HepG2 (cell line): Measurements from ENCODE around the gene S100A16. TPM values are rescaled to one million over a fixed set of nuclear protein-coding genes. Genes with fewer than 3 reads are reported as not detected.

Experiments used
- ADNP ChIP-seq: sonication (generic); formaldehyde crosslinking; IDR thresholded peaks from 2 replicates; pipeline ENCODE4 v1.4.0; 2020; ENCODE audit warnings: missing genetic modification reagents
- DR1 ChIP-seq: sonication (generic); formaldehyde crosslinking; IDR thresholded peaks from 2 replicates; pipeline ENCODE4 v1.8.0; 2021; ENCODE audit warnings: mild to moderate bottlenecking, missing genetic modification reagents, inconsistent platforms
- ETV6 ChIP-seq: sonication (generic); formaldehyde crosslinking; conservative IDR thresholded peaks from 2 replicates; pipeline ENCODE4 v1.4.0; 2020; ENCODE audit warnings: missing genetic modification reagents
- FIP1L1 ChIP-seq: fragments of 200-400 bp; formaldehyde crosslinking; IDR thresholded peaks from 2 replicates; pipeline ENCODE4 v1.6.1; 2018; ENCODE audit warnings: low read depth, mild to moderate bottlenecking, low read length, moderate library complexity, borderline replicate concordance; ENCODE audit not compliant: insufficient read depth
- FOXA1 ChIP-seq, 2 experiments: fragments of 450-650 bp in 1 of 2; sonication (generic) in 1 of 2; formaldehyde crosslinking in 1 of 2; IDR thresholded peaks; 2 replicates each; pipeline versions ENCODE4 v1.4.0 to v1.6.1; 2016 to 2020; ENCODE audit warnings: missing genetic modification reagents in 1 of 2
- FOXK1 ChIP-seq: sonication (generic); formaldehyde crosslinking; IDR thresholded peaks from 2 replicates; pipeline ENCODE4 v1.4.0; 2020; ENCODE audit warnings: low read depth, missing genetic modification reagents, borderline replicate concordance
- HDAC1 ChIP-seq: sonication (generic); formaldehyde crosslinking; IDR thresholded peaks from 2 replicates; pipeline ENCODE4 v1.5.1; 2020; ENCODE audit warnings: mild to moderate bottlenecking, missing genetic modification reagents
- HDAC2 ChIP-seq: sonication (generic); formaldehyde crosslinking; IDR thresholded peaks from 2 replicates; pipeline ENCODE4 v1.4.0; 2020; ENCODE audit warnings: missing genetic modification reagents
- HMG20B ChIP-seq: conservative IDR thresholded peaks from 2 replicates; pipeline ENCODE4 v1.6.1; 2016; ENCODE audit warnings: missing genetic modification reagents, missing compliant biosample characterization
- HMGXB4 ChIP-seq, 2 experiments: sonication (generic) in 1 of 2; formaldehyde crosslinking in 1 of 2; IDR thresholded peaks; 2 replicates each; pipeline versions ENCODE4 v1.4.0 to v1.6.1; 2018 to 2020; ENCODE audit warnings: missing genetic modification reagents in 2 of 2, borderline replicate concordance in 1 of 2, low read depth in 1 of 2, mild to moderate bottlenecking in 1 of 2, missing biosample characterization in 1 of 2
- NPAS2 ChIP-seq: sonication (generic); formaldehyde crosslinking; IDR thresholded peaks from 2 replicates; pipeline ENCODE4 v1.8.0; 2022; ENCODE audit warnings: mild to moderate bottlenecking, missing genetic modification reagents, borderline replicate concordance
- PRPF4 ChIP-seq: fragments of 200-400 bp; formaldehyde crosslinking; IDR thresholded peaks from 2 replicates; pipeline ENCODE4 v1.6.1; 2016; ENCODE audit warnings: low read length, low read depth; ENCODE audit not compliant: poor library complexity, severe bottlenecking
- TEAD2 ChIP-seq: sonication (generic); formaldehyde crosslinking; IDR thresholded peaks from 2 replicates; pipeline ENCODE4 v1.9.0; 2021; ENCODE audit warnings: missing genetic modification reagents
- ZBTB46 ChIP-seq: sonication (generic); formaldehyde crosslinking; IDR thresholded peaks from 2 replicates; pipeline ENCODE4 v1.4.0; 2020; ENCODE audit warnings: mild to moderate bottlenecking, missing genetic modification reagents, borderline replicate concordance
- ZNF225 ChIP-seq: sonication (generic); formaldehyde crosslinking; IDR thresholded peaks from 2 replicates; pipeline ENCODE4 v1.4.0; 2020; ENCODE audit warnings: mild to moderate bottlenecking, missing genetic modification reagents
- ZNF264 ChIP-seq: sonication (generic); formaldehyde crosslinking; IDR thresholded peaks from 2 replicates; pipeline ENCODE4 v1.4.0; 2020; ENCODE audit warnings: missing genetic modification reagents
- ZSCAN21 ChIP-seq: sonication (generic); formaldehyde crosslinking; IDR thresholded peaks from 2 replicates; pipeline ENCODE4 v1.8.0; 2022; ENCODE audit warnings: mild to moderate bottlenecking, missing genetic modification reagents, moderate library complexity, borderline replicate concordance
- polyA plus RNA-seq, 8 experiments: library from polyadenylated mRNA; depleted of rRNA in 3 of 8; stranded (reverse) in 7 of 8; unstranded in 1 of 8; fragments of >200 nt; fragmentation: Illumina TruSeq in 4 of 8; extraction: Trizol in 4 of 8; gene quantifications; 2 replicates each; pipeline versions ENCODE4 v1.2.1 to v1.2.3, GENCODE V29; 2011 to 2016; ENCODE audit warnings: low read depth in 4 of 8, missing spikeins in 1 of 8, mixed read lengths in 1 of 8; ENCODE audit not compliant: insufficient read depth in 1 of 8
- total RNA-seq, 5 experiments: library from RNA; depleted of rRNA; stranded (reverse); fragments of >200 nt; fragmentation: Illumina TruSeq; extraction: Trizol; gene quantifications; 2 replicates each; pipeline ENCODE4 v1.2.3, GENCODE V29; 2016; ENCODE audit warnings: low read depth in 1 of 5
- TF ChIP-seq, protein P1 (sequence below): sonication (generic); formaldehyde crosslinking; IDR thresholded peaks from 2 replicates; pipeline ENCODE4 v1.5.0; 2020; ENCODE audit warnings: mild to moderate bottlenecking, missing genetic modification reagents
- TF ChIP-seq, protein P2 (sequence below): sonication (generic); formaldehyde crosslinking; IDR thresholded peaks from 2 replicates; pipeline ENCODE4 v1.4.0; 2020; ENCODE audit warnings: missing genetic modification reagents

The S100A16 gene
- total and polyA plus RNA-seq, 2 of the 13 experiments (the other 11 are each of a cell fraction or from before 2014, with no cell fraction given) = 46.0 to 195 TPM

- TF ChIP-seq, protein P1, sequence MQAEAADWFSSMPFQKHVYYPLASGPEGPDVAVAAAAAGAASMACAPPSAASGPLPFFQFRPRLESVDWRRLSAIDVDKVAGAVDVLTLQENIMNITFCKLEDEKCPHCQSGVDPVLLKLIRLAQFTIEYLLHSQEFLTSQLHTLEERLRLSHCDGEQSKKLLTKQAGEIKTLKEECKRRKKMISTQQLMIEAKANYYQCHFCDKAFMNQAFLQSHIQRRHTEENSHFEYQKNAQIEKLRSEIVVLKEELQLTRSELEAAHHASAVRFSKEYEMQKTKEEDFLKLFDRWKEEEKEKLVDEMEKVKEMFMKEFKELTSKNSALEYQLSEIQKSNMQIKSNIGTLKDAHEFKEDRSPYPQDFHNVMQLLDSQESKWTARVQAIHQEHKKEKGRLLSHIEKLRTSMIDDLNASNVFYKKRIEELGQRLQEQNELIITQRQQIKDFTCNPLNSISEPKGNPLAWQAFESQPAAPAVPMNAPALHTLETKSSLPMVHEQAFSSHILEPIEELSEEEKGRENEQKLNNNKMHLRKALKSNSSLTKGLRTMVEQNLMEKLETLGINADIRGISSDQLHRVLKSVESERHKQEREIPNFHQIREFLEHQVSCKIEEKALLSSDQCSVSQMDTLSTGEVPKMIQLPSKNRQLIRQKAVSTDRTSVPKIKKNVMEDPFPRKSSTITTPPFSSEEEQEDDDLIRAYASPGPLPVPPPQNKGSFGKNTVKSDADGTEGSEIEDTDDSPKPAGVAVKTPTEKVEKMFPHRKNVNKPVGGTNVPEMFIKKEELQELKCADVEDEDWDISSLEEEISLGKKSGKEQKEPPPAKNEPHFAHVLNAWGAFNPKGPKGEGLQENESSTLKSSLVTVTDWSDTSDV = no peak
- TF ChIP-seq ADNP (no peak), ZNF264 (no peak; the same call in 1 of the 2 replicates), HDAC1 (CRISPR knock-in tag) (peak; percentile 90), DR1 (CRISPR knock-in tag) (peak; percentile 90), FOXK1 (CRISPR knock-in tag) (0 out of 2 replicates have a peak, but pooled peaks have one; percentile 13), ZNF225 (0 out of 2 replicates have a peak, but pooled peaks have one; percentile 31), PRPF4 (peak; percentile 44), ZBTB46 (CRISPR knock-in tag) (no peak), FIP1L1 (0 out of 2 replicates have a peak, but pooled peaks have one; percentile 66), FOXA1 (IDR thresholded peaks at IDR 0.05) (no peak), FOXA1 (CRISPR knock-in tag; IDR thresholded peaks at IDR 0.05) (peak; percentile 69), ZSCAN21 (peak; percentile 42; the same call in 1 of the 2 replicates), TEAD2 (CRISPR knock-in tag) (no peak), HMGXB4 (CRISPR knock-in tag; IDR thresholded peaks at IDR 0.05; ENCODE audit: borderline replicate concordance in 1 of 2, low read depth in 1 of 2) (peak; percentile 76 to 92; a peak in 3 of 4 replicates), NPAS2 (no peak), HMG20B (no peak), ETV6 (0 out of 2 replicates have a peak, but pooled peaks have one; percentile 84), HDAC2 (CRISPR knock-in tag) (peak; percentile 70; the same call in 1 of the 2 replicates)
- TF ChIP-seq, protein P2, sequence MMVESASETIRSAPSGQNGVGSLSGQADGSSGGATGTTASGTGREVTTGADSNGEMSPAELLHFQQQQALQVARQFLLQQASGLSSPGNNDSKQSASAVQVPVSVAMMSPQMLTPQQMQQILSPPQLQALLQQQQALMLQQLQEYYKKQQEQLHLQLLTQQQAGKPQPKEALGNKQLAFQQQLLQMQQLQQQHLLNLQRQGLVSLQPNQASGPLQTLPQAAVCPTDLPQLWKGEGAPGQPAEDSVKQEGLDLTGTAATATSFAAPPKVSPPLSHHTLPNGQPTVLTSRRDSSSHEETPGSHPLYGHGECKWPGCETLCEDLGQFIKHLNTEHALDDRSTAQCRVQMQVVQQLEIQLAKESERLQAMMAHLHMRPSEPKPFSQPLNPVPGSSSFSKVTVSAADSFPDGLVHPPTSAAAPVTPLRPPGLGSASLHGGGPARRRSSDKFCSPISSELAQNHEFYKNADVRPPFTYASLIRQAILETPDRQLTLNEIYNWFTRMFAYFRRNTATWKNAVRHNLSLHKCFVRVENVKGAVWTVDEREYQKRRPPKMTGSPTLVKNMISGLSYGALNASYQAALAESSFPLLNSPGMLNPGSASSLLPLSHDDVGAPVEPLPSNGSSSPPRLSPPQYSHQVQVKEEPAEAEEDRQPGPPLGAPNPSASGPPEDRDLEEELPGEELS (CRISPR knock-in tag) = peak; percentile 7; the same call in 1 of the 2 replicates
Measured at GRCh38 chr1:153633754-153634665, 21.1 kb upstream of the S100A16 start, which contains the start of gene CHTOP (continued).
